Measurements from ENCODE around the gene ENPP5. TPM values are rescaled to one million over a fixed set of nuclear protein-coding genes. Genes with fewer than 3 reads are reported as not detected.

ENPP5 gene
- polyA plus RNA-seq, 1 donor (not counting 4 experiments of a cell fraction or from before 2014, with no cell fraction given) = 0.07 TPM

DNA sequence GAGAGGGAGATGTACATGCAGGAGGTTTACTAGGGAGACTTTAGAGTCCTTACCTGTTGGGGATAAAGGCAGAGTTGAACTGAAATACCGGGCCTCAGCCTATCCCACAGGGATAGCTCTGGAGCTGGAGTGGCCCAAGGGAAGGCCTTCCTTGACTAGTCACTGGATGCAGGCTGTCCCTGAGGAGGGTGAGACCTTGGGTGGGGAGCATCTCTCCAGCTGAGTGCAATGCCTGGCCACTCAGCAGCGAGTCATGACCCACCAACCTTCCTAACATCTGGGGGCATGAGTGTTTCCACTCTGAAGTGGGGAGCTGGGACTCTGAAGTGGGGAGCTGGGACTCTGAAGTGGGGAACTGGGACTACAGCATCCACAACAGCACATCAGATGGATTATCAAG is 46.1 kb upstream of the ENPP5 start:
- no peak for DNase-seq (ENCODE audit: low read depth, low spot score)
- no peaks in the 10 kb centered on the region for H3K27me3 ChIP-seq (ENCODE audit: control insufficient read depth, extremely low read depth, insufficient read depth, low read length)

GRCh38 chr6:46215777-46216176 is 45.0 kb upstream of the ENPP5 start:
- Histone ChIP-seq H3K4me3 (ENCODE audit: control insufficient read depth in 2 of 3, extremely low read depth in 1 of 3, insufficient read depth in 2 of 3, low read depth in 1 of 3, low read length in 3 of 3) (no peak overlapping the region), H3K4me2 (ENCODE audit: control insufficient read depth, extremely low read depth, insufficient read depth, low read depth, low read length) (no peak overlapping the region), H3K4me1 (ENCODE audit: control insufficient read depth, extremely low read depth, insufficient read depth, low read length) (no peaks in the 10 kb centered on the region), H4K20me1 (ENCODE audit: control insufficient read depth, extremely low read depth, insufficient read depth, low read length) (no peaks in the 10 kb centered on the region), H2AFZ (ENCODE audit: control insufficient read depth, low read length) (no peak overlapping the region), H3K27me3 (ENCODE audit: control insufficient read depth, extremely low read depth, insufficient read depth, low read length) (no peaks in the 10 kb centered on the region), H3K9ac (ENCODE audit: control insufficient read depth, extremely low read depth, insufficient read depth, low read length) (no peak overlapping the region), H3K9me3 (ENCODE audit: control insufficient read depth, low read depth, low read length) (no peaks in the 10 kb centered on the region), H3K36me3 (ENCODE audit: control insufficient read depth in 2 of 2, extremely low read depth in 1 of 2, insufficient read depth in 2 of 2, low read length in 2 of 2) (no peaks in the 10 kb centered on the region), H3K79me2 (ENCODE audit: control insufficient read depth, insufficient read depth, low read length) (no peaks in the 10 kb centered on the region), H3K27ac (ENCODE audit: control insufficient read depth, insufficient read depth, low read length) (no peak overlapping the region), H3K9me1 (ENCODE audit: control insufficient read depth, extremely low read depth, insufficient read depth, low read length) (no peaks in the 10 kb centered on the region)
- dilution Hi-C loops (cut with MboI; ENCODE audit: extremely low pct_ligation_motif_present, low sequenced_read_pairs) = no loop called here
- FAIRE-seq (no peak), DNase-seq (ENCODE audit: low read depth, low spot score) (no peak)
- TF ChIP-seq CTCF (optimal IDR thresholded peaks at IDR 0.05 in 1 of 3, IDR thresholded peaks at IDR 0.05 in 1 of 3, conservative IDR thresholded peaks at IDR 0.05 in 1 of 3; ENCODE audit: extremely low read depth in 1 of 3, insufficient read depth in 2 of 3, low read length in 3 of 3) = no peak
- TF ChIP-seq EZH2 (IDR thresholded peaks at IDR 0.05; ENCODE audit: low read length) = no peak

More for the DNA sequence above, 46.1 kb upstream of the ENPP5 start:
- Histone ChIP-seq H3K9me3 (ENCODE audit: control insufficient read depth, low read depth, low read length) (no peaks in the 10 kb centered on the region), H3K4me2 (ENCODE audit: control insufficient read depth, extremely low read depth, insufficient read depth, low read depth, low read length) (no peak overlapping the region), H3K9ac (ENCODE audit: control insufficient read depth, extremely low read depth, insufficient read depth, low read length) (no peak overlapping the region), H3K4me3 (ENCODE audit: control insufficient read depth in 2 of 3, extremely low read depth in 1 of 3, insufficient read depth in 2 of 3, low read depth in 1 of 3, low read length in 3 of 3) (no peak overlapping the region), H3K79me2 (ENCODE audit: control insufficient read depth, insufficient read depth, low read length) (no peaks in the 10 kb centered on the region), H3K27ac (ENCODE audit: control insufficient read depth, insufficient read depth, low read length) (no peak overlapping the region), H2AFZ (ENCODE audit: control insufficient read depth, low read length) (no peak overlapping the region), H4K20me1 (ENCODE audit: control insufficient read depth, extremely low read depth, insufficient read depth, low read length) (no peaks in the 10 kb centered on the region), H3K9me1 (ENCODE audit: control insufficient read depth, extremely low read depth, insufficient read depth, low read length) (no peaks in the 10 kb centered on the region), H3K4me1 (ENCODE audit: control insufficient read depth, extremely low read depth, insufficient read depth, low read length) (no peaks in the 10 kb centered on the region), H3K36me3 (ENCODE audit: control insufficient read depth in 2 of 2, extremely low read depth in 1 of 2, insufficient read depth in 2 of 2, low read length in 2 of 2) (no peaks in the 10 kb centered on the region)
- no peak for TF ChIP-seq CTCF (optimal IDR thresholded peaks at IDR 0.05 in 1 of 3, IDR thresholded peaks at IDR 0.05 in 1 of 3, conservative IDR thresholded peaks at IDR 0.05 in 1 of 3; ENCODE audit: extremely low read depth in 1 of 3, insufficient read depth in 2 of 3, low read length in 3 of 3)
- no peak for TF ChIP-seq EZH2 (IDR thresholded peaks at IDR 0.05; ENCODE audit: low read length)
- no peak for FAIRE-seq
- dilution Hi-C loops (cut with MboI; ENCODE audit: extremely low pct_ligation_motif_present, low sequenced_read_pairs) = no loop called here
